Activated naive CD8-positive, alpha-beta T cell treated with anti-CD3 and anti-CD28 coated beads, Interleukin-2, amount 50 U/mL, for 24 hours (primary cell): ENCODE measurements around the gene CHRM4.

Experiments
- ATAC-seq: fragments of 150-1000 bp; cut with Tn5 transposase; one replicate; pipeline ENCODE4 v1.10.0; 2021
- DNase-seq: peaks from one replicate; pipeline ENCODE4 v3.0.0; 2021
- H3K27ac Mint-ChIP-seq: one replicate; pipeline ENCODE4 v1.8.0; 2021; ENCODE audit warnings: mild to moderate bottlenecking, mixed read lengths
- H3K27me3 Mint-ChIP-seq: one replicate; pipeline ENCODE4 v1.8.0; 2021; ENCODE audit warnings: mixed read lengths
- H3K36me3 Mint-ChIP-seq: one replicate; pipeline ENCODE4 v1.8.0; 2021; ENCODE audit warnings: low read depth, mixed read lengths
- H3K4me1 Mint-ChIP-seq: one replicate; pipeline ENCODE4 v1.8.0; 2021; ENCODE audit warnings: mixed read lengths
- H3K4me3 Mint-ChIP-seq: one replicate; pipeline ENCODE4 v1.8.0; 2021; ENCODE audit warnings: mild to moderate bottlenecking, moderate library complexity, mixed read lengths
- H3K9me3 Mint-ChIP-seq: one replicate; pipeline ENCODE4 v1.8.0; 2021; ENCODE audit warnings: mixed read lengths

CHRM4 gene

GRCh38 chr11:46389450-46390330 lies 1.9 kb downstream of the CHRM4 start:
- Mint-ChIP-seq H3K36me3 (peaks cover 1% of the 10 kb centered on the region), H3K4me3 (peak overlapping the region; percentile 36), H3K27ac (no peak overlapping the region), H3K9me3 (no peaks in the 10 kb centered on the region), H3K27me3 (peaks cover 71% of the 10 kb centered on the region), H3K4me1 (peaks cover 22% of the 10 kb centered on the region)
- DNase-seq (peak; percentile 80), ATAC-seq (peak; percentile 62)

- peaks cover 22% of the 10 kb centered on the region for H3K4me1 Mint-ChIP-seq
- DNase-seq (no peak), ATAC-seq (no peak)
- H3K9me3 Mint-ChIP-seq = no peaks in the 10 kb centered on the region
- peaks cover 1% of the 10 kb centered on the region for H3K36me3 Mint-ChIP-seq
- no peak overlapping the region for H3K4me3 Mint-ChIP-seq
- H3K27me3 Mint-ChIP-seq = peaks cover 70% of the 10 kb centered on the region
- no peak overlapping the region for H3K27ac Mint-ChIP-seq
Observed at GRCh38 chr11:46388619-46389449, 2.7 kb downstream of the CHRM4 start.

GRCh38 chr11:46387919-46388618 lies 3.5 kb downstream of the CHRM4 start:
- Mint-ChIP-seq H3K36me3 (peaks cover 1% of the 10 kb centered on the region), H3K4me1 (peaks cover 18% of the 10 kb centered on the region), H3K27ac (no peak overlapping the region), H3K4me3 (no peak overlapping the region), H3K9me3 (no peaks in the 10 kb centered on the region), H3K27me3 (peaks cover 70% of the 10 kb centered on the region)
- no peak for ATAC-seq
- no peak for DNase-seq

GRCh38 chr11:46387456-46387855 lies 4.1 kb downstream of the CHRM4 start:
- Mint-ChIP-seq H3K4me1 (peaks cover 13% of the 10 kb centered on the region), H3K4me3 (no peak overlapping the region), H3K36me3 (no peaks in the 10 kb centered on the region), H3K9me3 (no peaks in the 10 kb centered on the region), H3K27me3 (peaks cover 65% of the 10 kb centered on the region), H3K27ac (no peak overlapping the region)
- no peak for ATAC-seq
- DNase-seq = no peak

GRCh38 chr11:46386674-46387073 lies 4.9 kb downstream of the CHRM4 start:
- no peaks in the 10 kb centered on the region for H3K36me3 Mint-ChIP-seq
- peaks cover 69% of the 10 kb centered on the region for H3K27me3 Mint-ChIP-seq
- no peak overlapping the region for H3K27ac Mint-ChIP-seq
- H3K9me3 Mint-ChIP-seq = no peaks in the 10 kb centered on the region
- no peak overlapping the region for H3K4me3 Mint-ChIP-seq
- no peak for ATAC-seq
- DNase-seq = no peak
- H3K4me1 Mint-ChIP-seq = peaks cover 17% of the 10 kb centered on the region

GRCh38 chr11:46386005-46386578 lies 5.5 kb downstream of the CHRM4 start:
- H3K4me1 Mint-ChIP-seq = peaks cover 17% of the 10 kb centered on the region
- peak overlapping the region; percentile 26 for H3K27ac Mint-ChIP-seq
- H3K36me3 Mint-ChIP-seq = no peaks in the 10 kb centered on the region
- DNase-seq (no peak), ATAC-seq (no peak)
- peaks cover 69% of the 10 kb centered on the region for H3K27me3 Mint-ChIP-seq
- H3K9me3 Mint-ChIP-seq = no peaks in the 10 kb centered on the region
- H3K4me3 Mint-ChIP-seq = no peak overlapping the region

GRCh38 chr11:46385169-46386004 lies 6.2 kb downstream of the CHRM4 start:
- Mint-ChIP-seq H3K27me3 (peaks cover 62% of the 10 kb centered on the region), H3K4me1 (peaks cover 21% of the 10 kb centered on the region), H3K27ac (peak overlapping the region; percentile 26), H3K36me3 (no peaks in the 10 kb centered on the region), H3K9me3 (no peaks in the 10 kb centered on the region), H3K4me3 (no peak overlapping the region)
- ATAC-seq (no peak), DNase-seq (no peak)

- DNase-seq (no peak), ATAC-seq (no peak)
- Mint-ChIP-seq H3K4me3 (no peak overlapping the region), H3K27ac (no peak overlapping the region), H3K4me1 (peaks cover 14% of the 10 kb centered on the region), H3K36me3 (no peaks in the 10 kb centered on the region), H3K9me3 (no peaks in the 10 kb centered on the region), H3K27me3 (peaks cover 51% of the 10 kb centered on the region)
Observed at GRCh38 chr11:46383974-46384701, 7.4 kb downstream of the CHRM4 start.

- Mint-ChIP-seq H3K36me3 (no peaks in the 10 kb centered on the region), H3K9me3 (no peaks in the 10 kb centered on the region), H3K4me3 (no peak overlapping the region), H3K4me1 (peaks cover 13% of the 10 kb centered on the region), H3K27me3 (peaks cover 43% of the 10 kb centered on the region), H3K27ac (no peak overlapping the region)
- DNase-seq = no peak
- ATAC-seq = no peak
Observed at GRCh38 chr11:46383404-46383758, 8.2 kb downstream of the CHRM4 start.

GRCh38 chr11:46382646-46383403 lies 8.8 kb downstream of the CHRM4 start:
- Mint-ChIP-seq H3K9me3 (no peaks in the 10 kb centered on the region), H3K4me1 (peaks cover 12% of the 10 kb centered on the region), H3K27ac (no peak overlapping the region), H3K4me3 (no peak overlapping the region), H3K36me3 (peaks cover 2% of the 10 kb centered on the region), H3K27me3 (peaks cover 38% of the 10 kb centered on the region)
- ATAC-seq (no peak), DNase-seq (no peak)

- peak; percentile 16 for ATAC-seq
- Mint-ChIP-seq H3K27me3 (peaks cover 32% of the 10 kb centered on the region), H3K36me3 (peaks cover 8% of the 10 kb centered on the region), H3K9me3 (no peaks in the 10 kb centered on the region), H3K4me3 (peak overlapping the region; percentile 52), H3K27ac (no peak overlapping the region), H3K4me1 (peaks cover 12% of the 10 kb centered on the region)
- DNase-seq = no peak
Observed at GRCh38 chr11:46381819-46382645, 9.5 kb downstream of the CHRM4 start.
